ENCODE measurements around the gene THBS1.

THBS1 gene

GRCh38 chr15:39589815-39590644 is 9.2 kb downstream of the THBS1 start:
- DNase-seq: no peak

DNA sequence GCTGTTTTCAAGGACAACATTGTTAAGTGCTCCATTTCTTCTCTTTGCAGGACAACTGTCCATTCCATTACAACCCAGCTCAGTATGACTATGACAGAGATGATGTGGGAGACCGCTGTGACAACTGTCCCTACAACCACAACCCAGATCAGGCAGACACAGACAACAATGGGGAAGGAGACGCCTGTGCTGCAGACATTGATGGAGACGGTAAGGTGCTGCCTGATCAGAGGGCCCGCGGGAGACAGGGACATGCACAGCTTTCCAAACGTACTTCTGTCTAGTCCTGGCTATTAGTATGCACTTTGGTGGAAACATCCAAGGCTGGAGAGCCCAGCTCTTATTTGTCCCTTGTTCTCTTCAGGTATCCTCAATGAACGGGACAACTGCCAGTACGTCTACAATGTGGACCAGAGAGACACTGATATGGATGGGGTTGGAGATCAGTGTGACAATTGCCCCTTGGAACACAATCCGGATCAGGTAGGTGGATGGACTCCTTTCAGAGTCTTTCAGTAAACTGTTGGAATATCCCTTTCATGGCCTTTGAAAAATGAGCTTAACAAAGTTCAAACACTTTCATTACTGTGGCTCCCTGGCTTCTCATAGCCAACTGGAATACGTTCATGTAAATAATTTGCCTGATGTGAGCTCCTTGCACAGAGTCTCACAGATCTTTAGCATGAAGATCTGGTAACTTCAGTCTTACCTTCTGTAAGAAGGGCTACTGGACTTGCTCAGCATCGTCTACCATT is 10.4 kb downstream of the THBS1 start:
- no peak for DNase-seq

- DNase-seq: no peak
Measured at GRCh38 chr15:39591896-39592315, 11.0 kb downstream of the THBS1 start.

- no peak for DNase-seq
Measured at GRCh38 chr15:39592500-39592899, 11.6 kb downstream of the THBS1 start.

GRCh38 chr15:39593071-39593655 is 12.3 kb downstream of the THBS1 start:
- no peak for DNase-seq

DNA sequence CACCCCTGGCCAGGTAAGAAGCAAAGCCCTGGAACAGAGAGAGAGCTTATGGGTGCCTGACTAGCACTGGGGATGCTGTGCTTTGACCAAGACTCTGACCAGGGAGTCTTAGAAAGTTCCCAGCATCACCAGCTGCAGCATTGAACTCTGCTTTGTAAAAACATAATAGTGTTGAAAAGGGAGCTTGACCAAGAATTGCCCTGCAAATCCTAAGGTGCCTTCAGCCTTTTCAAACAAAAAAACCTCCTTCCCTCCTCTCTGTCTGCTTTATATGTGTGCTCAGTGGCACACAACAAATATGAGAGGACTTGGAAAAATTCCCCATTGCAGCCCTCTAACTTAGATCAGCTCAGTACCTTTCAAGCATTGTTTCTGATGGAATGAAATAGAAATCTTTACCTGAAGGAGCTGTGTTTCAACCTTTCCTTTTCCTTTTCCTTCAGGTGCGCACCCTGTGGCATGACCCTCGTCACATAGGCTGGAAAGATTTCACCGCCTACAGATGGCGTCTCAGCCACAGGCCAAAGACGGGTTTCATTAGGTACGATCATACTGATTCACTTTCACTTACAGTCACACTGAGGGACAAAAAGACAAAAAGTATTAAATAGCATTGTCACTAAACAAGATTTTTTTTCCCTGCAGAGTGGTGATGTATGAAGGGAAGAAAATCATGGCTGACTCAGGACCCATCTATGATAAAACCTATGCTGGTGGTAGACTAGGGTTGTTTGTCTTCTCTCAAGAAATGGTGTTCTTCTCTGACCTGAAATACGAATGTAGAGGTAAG is 13.0 kb downstream of the THBS1 start:
- DNase-seq: no peak

DNA sequence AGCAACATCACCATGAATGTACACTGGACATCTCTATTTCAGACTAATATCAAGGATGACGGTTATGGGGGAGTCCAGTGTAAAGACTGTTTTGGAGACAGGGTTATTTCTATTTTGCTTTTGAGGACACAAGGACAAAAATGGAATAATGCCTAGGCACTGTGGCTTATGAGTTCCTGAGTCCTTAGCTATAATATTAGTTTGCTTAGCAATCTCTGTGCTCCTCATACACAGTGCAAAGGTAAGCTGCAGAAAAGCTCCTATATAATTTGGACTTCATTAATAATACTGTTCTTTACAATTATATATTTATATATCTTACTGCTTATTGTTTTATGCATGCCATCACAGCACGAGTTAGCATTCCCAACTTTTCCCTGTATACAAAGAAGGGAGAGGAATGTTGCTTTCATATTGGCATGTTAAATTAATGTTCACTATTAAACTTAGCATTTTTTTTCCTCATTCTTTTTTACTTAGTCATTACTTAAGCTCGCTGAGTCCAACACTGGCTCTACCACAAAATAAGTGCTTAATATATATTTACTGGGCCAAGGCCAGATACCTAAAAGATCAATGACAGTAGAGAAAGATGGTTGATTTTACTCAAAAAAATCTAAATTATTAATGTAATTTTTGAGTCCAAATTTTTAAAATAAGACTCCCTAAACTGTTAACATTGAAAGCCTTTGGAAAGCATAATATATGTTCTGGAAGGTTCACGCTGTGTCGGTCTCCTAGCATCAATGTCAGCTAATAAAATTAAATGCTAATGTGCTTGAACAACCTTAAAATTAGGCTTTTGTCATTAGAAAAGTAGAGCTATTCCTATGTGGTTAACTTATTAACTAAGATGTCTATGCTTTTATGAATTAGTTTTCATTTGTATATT is 13.8 kb downstream of the THBS1 start:
- DNase-seq: no peak

DNA sequence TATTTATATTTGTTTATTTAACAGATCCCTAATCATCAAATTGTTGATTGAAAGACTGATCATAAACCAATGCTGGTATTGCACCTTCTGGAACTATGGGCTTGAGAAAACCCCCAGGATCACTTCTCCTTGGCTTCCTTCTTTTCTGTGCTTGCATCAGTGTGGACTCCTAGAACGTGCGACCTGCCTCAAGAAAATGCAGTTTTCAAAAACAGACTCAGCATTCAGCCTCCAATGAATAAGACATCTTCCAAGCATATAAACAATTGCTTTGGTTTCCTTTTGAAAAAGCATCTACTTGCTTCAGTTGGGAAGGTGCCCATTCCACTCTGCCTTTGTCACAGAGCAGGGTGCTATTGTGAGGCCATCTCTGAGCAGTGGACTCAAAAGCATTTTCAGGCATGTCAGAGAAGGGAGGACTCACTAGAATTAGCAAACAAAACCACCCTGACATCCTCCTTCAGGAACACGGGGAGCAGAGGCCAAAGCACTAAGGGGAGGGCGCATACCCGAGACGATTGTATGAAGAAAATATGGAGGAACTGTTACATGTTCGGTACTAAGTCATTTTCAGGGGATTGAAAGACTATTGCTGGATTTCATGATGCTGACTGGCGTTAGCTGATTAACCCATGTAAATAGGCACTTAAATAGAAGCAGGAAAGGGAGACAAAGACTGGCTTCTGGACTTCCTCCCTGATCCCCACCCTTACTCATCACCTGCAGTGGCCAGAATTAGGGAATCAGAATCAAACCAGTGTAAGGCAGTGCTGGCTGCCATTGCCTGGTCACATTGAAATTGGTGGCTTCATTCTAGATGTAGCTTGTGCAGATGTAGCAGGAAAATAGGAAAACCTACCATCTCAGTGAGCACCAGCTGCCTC is 14.7 kb downstream of the THBS1 start:
- no peak for DNase-seq

GRCh38 chr15:39596358-39597051 is 15.6 kb downstream of the THBS1 start:
- no peak for DNase-seq

GRCh38 chr15:39597336-39597735 is 16.5 kb downstream of the THBS1 start:
- no peak for DNase-seq

DNA sequence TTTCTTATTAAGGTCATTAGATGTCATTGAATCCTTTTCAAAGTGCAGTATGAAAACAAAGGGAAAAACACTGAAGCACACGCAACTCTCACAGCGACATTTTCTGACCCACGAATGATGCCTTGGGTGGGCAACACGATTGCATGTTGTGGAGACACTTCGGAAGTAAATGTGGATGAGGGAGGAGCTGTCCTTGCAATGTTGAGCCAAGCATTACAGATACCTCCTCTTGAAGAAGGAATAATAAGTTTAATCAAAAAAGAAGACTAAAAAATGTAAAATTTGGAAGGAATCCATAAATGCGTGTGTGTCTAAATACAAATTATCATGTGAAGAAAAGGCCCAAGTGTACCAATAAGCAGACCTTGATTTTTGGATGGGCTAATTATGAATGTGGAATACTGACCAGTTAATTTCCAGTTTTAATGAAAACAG is 16.9 kb downstream of the THBS1 start:
- no peak for DNase-seq

GRCh38 chr15:39598186-39598850 is 17.4 kb downstream of the THBS1 start:
- DNase-seq: no peak

GRCh38 chr15:39598958-39599845 is 18.3 kb downstream of the THBS1 start:
- no peak for DNase-seq

DNA sequence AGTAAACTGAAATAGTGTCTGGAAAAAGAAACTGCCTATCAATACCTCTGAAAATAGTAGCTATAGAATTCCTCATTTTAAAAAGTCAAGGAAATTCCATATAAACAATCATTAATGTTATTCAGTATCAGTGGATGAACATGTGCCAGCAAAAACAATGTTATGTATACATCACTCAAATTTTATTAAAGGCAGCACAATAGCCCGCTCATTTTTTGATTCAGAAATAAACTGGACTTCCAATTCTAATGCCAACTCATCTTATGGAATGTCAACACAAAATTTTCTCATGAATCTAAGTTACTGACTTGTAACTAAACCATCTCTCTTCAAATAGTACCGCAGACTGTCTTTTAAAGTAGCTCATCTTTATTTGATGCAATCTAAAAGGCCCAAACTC is 19.0 kb downstream of the THBS1 start:
- DNase-seq: no peak

DNA sequence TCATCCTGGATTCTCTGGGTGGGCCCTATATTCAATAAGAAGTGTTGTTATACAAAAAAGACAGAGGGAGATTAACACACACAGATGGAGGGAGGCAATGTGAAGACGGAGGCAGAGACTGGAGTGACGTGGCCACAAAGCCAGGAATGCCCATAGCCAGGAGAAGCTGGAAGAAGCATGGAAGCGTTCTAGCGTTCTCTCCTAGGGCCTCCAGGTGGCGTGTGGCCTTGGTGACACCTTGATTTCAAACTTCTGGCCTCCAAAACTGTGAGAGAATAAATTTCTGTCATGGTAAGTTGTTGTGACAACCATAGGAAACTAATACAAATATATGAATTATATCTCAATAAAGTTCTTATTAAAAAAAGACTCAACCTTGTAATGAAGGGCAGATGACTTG is 21.3 kb downstream of the THBS1 start:
- DNase-seq: no peak

GRCh38 chr15:39605146-39605545 is 24.3 kb downstream of the THBS1 start:
- DNase-seq: no peak

- DNase-seq: no peak
Measured at GRCh38 chr15:39608185-39609139, 27.6 kb downstream of the THBS1 start.
